Fibroblast of peridontal ligament (primary cell): ENCODE measurements around the gene GALNT14.
"Not testable (repeated sequence)": the region's sequence is repeated elsewhere in the genome, so short reads cannot be mapped to it uniquely, and the experiment has no call there.

Experiments
- DNase-seq: peaks from one replicate; pipeline ENCODE4 v3.0.0-alpha.2; 2010; ENCODE audit errors: extremely low read depth

Gene GALNT14

DNA sequence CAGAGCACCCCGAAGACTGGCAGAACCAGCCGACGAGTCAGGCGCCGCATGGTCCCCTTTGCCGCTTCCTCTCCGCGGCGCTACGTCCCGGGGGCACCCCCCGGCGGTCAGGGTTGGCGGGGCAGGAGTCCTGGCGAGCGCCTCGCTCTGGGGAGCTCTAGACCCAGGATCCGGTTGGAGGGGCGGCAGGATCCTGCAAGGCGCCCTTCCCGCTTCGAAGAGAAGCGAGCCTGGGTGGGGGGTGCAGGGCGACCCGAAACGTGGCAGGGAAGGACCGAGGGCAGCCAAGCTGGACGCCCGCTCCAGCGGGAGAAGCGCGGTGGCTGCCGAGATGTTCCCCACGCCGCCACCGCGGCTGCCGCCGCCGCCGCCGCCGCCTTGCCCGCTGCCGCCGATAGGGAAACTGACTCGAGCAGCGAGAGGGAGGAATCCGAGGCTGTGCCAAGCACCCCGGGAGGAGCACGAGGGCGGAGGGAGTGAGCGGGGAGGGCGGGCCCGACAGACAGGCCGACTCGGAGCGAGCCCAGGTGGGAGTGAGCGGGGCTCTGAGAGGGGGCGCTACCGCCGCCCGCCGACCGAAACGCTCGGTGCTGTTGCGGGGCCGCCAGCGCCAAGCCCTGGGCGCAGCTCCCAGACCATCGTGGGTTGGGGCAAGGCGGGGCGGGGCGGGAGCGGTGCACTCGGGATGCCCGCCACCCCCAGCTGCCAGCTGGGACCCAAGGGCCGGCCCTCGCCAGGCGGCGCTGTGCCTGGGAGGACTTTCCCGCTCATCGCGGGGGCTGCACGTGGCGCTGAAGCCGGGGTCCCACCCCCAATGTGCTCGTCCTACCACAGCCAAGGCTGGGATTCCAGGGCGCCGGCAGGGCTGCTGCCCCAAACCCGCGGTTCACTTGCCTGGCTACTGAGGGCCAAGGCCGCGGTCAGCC is at the start of gene GALNT14:
GALNT14 (minus strand) TSS at position 404 of the 926 bp plus-strand sequence; CDS start at position 50, 354 bp downstream.
- peak; percentile 20 for DNase-seq

GRCh38 chr2:31187166-31187565 is 48.9 kb upstream of the GALNT14 start:
- DNase-seq, result no peak

DNA sequence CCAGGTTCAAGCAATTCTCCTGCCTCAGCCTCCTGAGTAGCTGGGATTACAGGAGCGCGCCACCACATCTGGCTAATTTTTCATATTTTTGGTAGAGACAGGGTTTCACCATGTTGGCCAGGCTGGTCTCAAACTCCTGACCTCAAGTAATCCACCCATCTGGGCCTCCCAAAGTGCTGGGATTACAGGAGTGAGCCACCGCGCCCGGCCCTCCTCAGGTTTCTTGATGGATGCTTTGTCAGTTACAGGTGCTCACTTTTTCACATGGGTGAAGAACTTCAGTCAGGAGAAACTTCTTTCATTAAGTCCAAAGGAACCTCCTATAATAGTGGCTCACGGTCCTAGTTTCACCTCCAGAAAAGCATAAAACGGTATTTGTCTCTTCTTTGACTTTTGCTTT is 45.7 kb upstream of the GALNT14 start:
- not testable (repeated sequence) for DNase-seq

DNA sequence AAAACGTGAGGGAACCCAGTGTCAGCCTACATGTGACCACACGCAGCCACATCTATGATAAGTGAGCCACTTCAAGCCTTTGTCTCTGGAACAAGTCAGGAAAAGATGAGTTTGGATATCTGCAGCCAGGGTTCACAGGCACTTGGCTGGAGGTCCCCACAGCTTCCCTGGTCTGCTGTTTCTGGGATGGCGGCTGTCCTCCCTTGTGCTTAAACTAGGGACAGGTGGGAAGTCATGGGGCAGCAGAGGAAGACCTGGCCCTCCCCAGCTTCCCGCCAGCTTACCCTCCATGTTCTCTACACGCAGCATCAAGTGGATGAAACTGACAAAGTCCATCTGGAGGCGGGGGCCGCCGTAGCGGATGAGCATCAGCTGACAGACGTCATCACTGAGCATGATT is 38.5 kb upstream of the GALNT14 start:
- no peak for DNase-seq

GRCh38 chr2:31171142-31171541 is 32.9 kb upstream of the GALNT14 start:
- DNase-seq, result no peak

DNA sequence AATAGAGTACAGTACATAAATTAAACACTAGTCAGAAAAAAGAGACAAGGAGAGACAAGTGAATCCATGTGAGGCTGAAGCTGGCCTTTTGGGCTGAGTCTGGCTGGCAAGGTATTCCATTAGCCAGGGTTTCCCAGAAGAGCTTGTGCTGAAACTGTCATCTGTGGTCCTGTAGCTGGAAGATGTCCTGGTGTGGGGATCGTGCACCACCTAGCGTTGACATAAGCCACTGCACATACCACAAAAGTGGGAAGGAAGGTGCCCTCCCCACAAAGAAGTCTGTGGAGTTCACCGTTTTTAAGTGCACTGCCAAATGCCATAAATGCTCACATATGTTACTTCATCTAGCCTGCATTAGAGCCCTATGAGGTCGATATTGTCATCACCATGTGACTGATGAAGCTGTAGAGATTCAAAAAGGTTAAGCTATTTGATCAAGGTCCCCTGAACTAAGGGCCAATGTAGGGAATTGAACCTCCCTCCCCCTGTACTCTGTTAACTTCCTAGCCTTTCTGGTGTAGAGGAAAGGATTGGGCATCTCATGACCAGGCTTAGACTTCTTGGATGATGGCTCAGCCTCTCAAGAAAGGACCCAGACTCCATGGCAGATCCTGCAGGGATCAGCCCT is 31.9 kb upstream of the GALNT14 start:
- peak; percentile 68 for DNase-seq

GRCh38 chr2:31168291-31168690 is 30.1 kb upstream of the GALNT14 start:
- DNase-seq, result no peak

DNA sequence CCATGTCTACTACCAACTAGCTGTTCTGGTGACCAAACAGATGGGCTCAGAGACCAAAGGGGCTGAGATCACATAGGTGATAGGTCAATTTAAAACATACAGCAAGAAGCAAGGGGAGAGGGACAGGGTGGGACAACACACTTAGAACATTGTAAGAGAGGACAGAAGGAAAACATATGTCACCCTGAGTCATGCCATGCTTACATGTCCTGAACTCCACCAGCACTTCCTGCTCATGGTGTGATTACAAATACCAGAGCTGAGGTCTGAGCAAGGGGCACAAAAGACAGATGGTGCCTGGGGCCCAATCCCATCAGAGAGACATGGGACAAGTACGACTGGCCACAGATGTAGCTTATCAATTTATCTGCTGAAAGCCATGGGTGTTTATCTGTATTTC is 28.7 kb upstream of the GALNT14 start:
- DNase-seq, result no peak

GRCh38 chr2:31163011-31163539 is 24.8 kb upstream of the GALNT14 start:
- no peak for DNase-seq

GRCh38 chr2:31161637-31162036 is 23.4 kb upstream of the GALNT14 start:
- no peak for DNase-seq

GRCh38 chr2:31151501-31151900 is 13.3 kb upstream of the GALNT14 start:
- DNase-seq, result no peak

DNA sequence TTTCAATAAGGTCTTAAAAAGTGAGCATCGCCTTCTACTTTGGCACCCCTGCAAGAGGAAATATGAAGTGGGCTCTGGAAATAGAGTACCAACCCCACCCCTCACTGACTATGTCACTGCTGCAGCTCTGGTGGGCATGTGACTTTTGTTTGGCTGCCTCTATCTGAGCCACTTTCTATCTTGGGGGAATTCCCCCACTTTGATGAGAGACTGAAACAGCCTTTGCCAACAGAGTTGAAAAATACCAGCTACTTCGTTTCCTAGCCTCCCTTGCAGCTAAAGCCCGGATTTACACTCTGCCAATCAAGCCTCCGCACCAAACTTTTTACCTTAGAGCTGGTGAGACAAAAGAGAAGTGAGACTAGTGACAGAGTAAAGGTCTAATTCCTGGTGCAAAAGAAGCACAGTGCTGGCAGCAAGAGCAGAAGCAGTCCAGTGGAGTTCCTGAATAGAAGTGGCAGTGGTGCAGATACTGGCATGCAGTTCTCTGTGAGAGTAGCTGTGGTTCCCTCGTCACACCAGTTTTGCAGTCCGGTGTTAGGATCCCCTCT is 12.0 kb upstream of the GALNT14 start:
- no peak for DNase-seq

GRCh38 chr2:31148514-31148913 is 10.3 kb upstream of the GALNT14 start:
- no peak for DNase-seq

GRCh38 chr2:31147645-31148044 is 9.4 kb upstream of the GALNT14 start:
- DNase-seq, result no peak

DNA sequence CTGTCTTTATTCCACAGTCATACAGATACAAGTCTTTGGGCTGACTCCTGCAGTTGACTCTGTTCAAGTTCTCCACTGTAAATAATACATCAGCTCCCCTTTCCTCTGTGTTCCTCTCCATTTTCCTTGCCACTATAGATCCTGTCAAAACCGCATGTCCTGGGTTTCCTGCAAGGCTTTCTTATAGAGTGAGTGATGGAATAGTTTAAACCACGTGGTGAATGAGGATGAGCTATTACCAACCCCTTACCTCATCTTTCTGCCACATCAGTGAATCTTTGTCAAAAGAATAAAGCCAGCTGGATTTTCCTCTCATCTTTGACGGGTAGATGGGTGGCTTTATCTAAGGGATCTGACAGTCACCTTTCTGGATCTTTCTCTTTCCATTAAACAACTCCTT is 3.9 kb upstream of the GALNT14 start:
- no peak for DNase-seq

DNA sequence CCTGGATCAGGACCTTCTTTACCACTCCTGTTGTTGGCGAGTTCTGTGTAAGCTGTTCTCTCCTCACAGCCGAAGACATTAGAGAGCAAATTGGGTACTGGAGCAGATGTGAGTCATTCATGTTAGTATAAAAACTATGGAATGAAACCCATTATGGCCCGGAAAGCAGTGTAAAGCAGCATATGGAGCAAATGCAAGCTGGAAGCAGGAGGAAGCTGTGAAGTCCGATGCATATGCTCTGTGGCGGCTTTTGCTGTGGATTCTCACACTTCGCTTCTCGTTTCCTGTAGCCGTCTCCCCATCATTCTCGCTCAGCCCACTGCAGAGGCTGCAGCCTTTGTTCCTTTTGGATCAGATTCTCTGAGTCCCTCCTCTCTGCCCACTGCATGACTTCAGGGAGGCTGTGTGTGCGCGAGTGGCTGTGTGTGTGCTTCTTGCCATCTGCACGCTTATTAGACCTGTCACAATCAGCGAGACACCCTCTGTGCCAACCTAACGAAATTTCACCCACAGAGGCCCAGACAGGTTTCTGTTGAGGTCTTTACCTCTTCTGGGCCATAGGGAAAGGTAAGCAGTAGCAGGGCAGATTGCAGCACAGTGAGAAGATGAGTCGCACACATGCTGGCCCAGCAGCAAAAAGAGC is 3.3 kb upstream of the GALNT14 start:
- DNase-seq, result no peak

DNA sequence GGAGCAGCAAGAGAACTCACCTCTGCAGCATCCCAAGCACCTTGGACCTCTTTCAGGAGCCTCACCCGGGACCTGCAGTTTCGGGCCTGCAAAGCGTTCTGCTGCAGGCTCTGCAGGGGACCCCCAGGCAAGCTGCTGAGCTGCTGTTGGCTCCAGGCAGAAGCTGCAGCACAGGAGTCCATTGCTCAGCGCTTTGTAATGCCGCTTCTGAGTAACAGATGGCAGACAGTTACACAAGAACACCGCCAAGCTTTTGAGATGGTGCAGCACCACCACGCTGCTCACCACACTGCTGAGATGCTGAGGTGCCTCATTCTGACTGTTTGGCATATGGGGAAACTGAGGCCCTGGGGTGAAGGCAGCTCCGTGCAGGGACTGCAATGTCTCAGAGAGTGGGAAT is 1.9 kb upstream of the GALNT14 start:
- DNase-seq, result no peak

DNA sequence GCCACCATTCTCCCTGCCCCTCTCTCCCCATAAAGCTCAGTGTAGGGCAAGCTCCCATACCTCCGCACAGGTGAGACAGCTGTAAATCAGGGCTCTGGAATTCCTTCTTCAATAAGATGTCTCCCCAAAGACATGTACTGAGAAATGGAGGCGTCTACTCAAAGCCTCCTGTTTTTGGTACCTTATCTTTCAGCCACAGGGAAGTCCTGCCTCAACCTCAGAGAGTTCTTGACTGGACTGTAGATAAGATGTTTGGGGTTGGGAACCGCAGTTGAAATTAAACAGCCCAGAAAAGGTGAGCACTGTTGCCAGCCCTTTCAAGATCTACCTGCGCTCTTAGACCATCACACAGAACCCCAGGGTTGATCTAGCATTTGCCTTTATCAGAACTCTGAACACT is 1.4 kb upstream of the GALNT14 start:
- no peak for DNase-seq

DNA sequence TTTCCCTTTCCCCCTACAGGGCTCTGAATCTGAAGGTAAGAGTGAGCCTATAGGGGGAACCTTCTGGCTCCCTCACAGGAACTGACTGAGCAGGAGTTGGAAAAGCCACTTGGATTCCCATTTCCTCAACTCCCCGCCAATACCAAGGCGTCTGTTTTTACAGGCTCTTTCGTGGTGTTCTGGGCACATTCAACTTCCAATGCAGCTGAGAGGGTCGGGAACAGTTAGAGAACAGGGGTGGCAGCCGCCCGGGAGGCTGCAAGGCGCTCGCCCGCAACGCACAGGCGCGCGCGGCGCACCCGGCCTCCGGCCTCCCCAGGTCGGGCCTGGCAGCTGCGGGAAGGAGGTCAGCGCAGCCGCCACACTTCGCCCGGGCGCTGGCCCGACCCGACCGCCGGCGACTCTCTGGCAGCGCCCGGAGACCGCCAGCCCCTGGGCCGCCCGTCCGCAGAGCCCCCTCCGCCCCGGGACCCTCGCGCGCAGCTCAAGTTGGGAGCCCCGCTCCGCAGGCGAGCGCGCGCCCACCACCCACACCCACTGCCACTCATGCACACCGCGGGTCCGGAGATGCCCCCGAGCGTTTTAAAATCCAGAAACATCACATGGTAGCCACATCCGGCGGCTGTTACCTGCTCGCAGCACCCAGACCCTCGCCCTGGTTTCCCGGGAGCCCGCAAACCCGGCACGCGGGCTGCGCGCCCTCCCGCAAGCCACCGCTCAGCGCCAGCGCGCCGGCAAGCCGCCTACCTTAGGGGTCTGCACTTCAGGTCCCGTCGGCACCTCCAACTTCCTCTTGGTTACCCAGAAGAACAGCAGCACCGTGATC is 816 bp downstream of the GALNT14 start:
- peak; percentile 5 for DNase-seq

DNA sequence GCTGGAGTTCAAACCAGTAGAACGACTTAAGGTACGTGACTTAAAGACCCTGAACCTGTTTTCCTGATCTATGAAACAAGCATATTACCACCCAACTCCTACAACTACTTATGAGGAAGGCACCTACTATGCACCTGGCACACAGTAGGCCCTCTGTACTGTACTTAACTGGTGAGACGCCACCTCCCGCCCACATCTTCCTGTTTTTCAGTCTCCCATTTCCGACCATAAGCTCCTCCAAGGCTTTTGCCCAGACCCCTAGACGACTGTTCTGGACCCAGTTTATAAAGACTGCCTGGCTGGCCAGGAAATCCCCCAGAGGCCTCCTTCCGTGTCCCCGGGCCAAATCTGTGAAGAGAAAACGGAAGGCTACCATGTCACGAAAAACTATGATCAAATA is 1.5 kb downstream of the GALNT14 start:
- DNase-seq, result no peak

DNA sequence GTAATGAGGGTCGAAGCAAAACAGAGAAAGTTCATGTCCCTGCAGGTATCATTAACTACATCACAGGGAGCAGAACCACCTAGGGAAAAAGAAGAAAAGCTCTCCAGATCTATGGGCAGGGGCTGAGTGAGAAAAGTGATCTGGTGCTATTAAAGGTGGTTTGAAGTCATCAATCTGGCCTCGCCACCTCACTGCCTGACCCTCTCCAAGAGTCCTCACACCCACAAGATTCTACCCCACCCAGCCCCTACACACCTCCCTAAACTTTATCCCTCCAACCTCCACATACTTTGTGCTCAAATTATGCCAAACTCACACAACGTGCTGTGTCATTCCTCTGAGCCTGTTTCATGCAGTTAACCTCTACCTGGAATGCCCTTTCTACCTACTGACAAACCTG is 2.2 kb downstream of the GALNT14 start:
- no peak for DNase-seq
